Tibial artery (tissue), 4 donors: ENCODE data around the gene PBX1.

Experiments used
- DNase-seq, 2 donors: peaks; one replicate each; pipeline ENCODE4 v3.0.0-alpha.2; 2019
- H3K27ac ChIP-seq, 2 donors: fragments of 200-600 bp; sonication (generic) in 1 of 2; 1 replicate in 1 of 2; 2 replicates in 1 of 2; pipeline ENCODE4 v1.5.1; 2018 to 2019; ENCODE audit warnings: mild to moderate bottlenecking in 1 of 2
- H3K27me3 ChIP-seq, 2 donors: fragments of 200-600 bp; sonication (generic) in 1 of 2; one replicate each; pipeline versions ENCODE4 v1.5.1 to v1.6.0; 2016 to 2019
- H3K36me3 ChIP-seq, 3 donors: fragments of 200-600 bp; sonication (generic) in 2 of 3; one replicate each; pipeline ENCODE4 v1.5.1; 2016 to 2019; ENCODE audit warnings: mild to moderate bottlenecking in 2 of 3
- H3K4me1 ChIP-seq, 4 donors: fragments of 200-600 bp; sonication (generic) in 2 of 4; 1 replicate in 3 of 4; 2 replicates in 1 of 4; pipeline ENCODE4 v1.5.1; 2016 to 2019
- H3K4me3 ChIP-seq, 2 donors: fragments of 200-600 bp; sonication (generic) in 1 of 2; 1 replicate in 1 of 2; 2 replicates in 1 of 2; pipeline ENCODE4 v1.5.1; 2018 to 2019; ENCODE audit warnings: mild to moderate bottlenecking in 2 of 2
- H3K9me3 ChIP-seq, 3 donors: fragments of 200-600 bp; sonication (generic) in 1 of 3; one replicate each; pipeline ENCODE4 v1.5.1; 2016 to 2019
- CTCF ChIP-seq, 2 experiments: fragments of 200-600 bp in 1 of 2; fragments of 450-650 bp in 1 of 2; IDR thresholded peaks; one replicate each; pipeline ENCODE4 v1.5.1; 2017 to 2019; ENCODE audit warnings: antibody characterized with exemption in 2 of 2, mild to moderate bottlenecking in 1 of 2, moderate library complexity in 1 of 2
- intact Hi-C: fragments of 100-400 bp; cut with DNase I; formaldehyde crosslinking; loops from one replicate; pipeline ENCODE4 v1.15.0; 2023; ENCODE audit warnings: low total_unique reads

The PBX1 gene

GRCh38 chr1:164735315-164736052 is 176.5 kb downstream of the PBX1 start:
- Histone ChIP-seq H3K27me3 (no peaks in the 10 kb centered on the region), H3K4me1 (peaks cover 0 to 4% (median 0%) of the 10 kb centered on the region in 4 donors), H3K9me3 (no peaks in the 10 kb centered on the region), H3K36me3 (no peaks in the 10 kb centered on the region), H3K27ac (no peak overlapping the region), H3K4me3 (no peak overlapping the region)
- intact Hi-C loops = no loop called here
- TF ChIP-seq CTCF (IDR thresholded peaks at IDR 0.05) = no peak
- DNase-seq = no peak

GRCh38 chr1:164736137-164736536 is 177.2 kb downstream of the PBX1 start:
- Histone ChIP-seq H3K9me3 (no peaks in the 10 kb centered on the region), H3K4me1 (peaks cover 0 to 4% (median 0%) of the 10 kb centered on the region in 4 donors), H3K36me3 (no peaks in the 10 kb centered on the region), H3K27ac (no peak overlapping the region), H3K4me3 (no peak overlapping the region), H3K27me3 (no peaks in the 10 kb centered on the region)
- intact Hi-C loops = no loop called here
- TF ChIP-seq CTCF (IDR thresholded peaks at IDR 0.05) = no peak
- DNase-seq = no peak

- Histone ChIP-seq H3K9me3 (no peaks in the 10 kb centered on the region), H3K27ac (no peak overlapping the region), H3K4me1 (peaks cover 0 to 4% (median 0%) of the 10 kb centered on the region in 4 donors), H3K36me3 (no peaks in the 10 kb centered on the region), H3K4me3 (no peak overlapping the region), H3K27me3 (no peaks in the 10 kb centered on the region)
- DNase-seq = no peak
- intact Hi-C loops = no loop called here
- TF ChIP-seq CTCF (IDR thresholded peaks at IDR 0.05) = no peak
These were observed 180.2 kb downstream of the PBX1 start for GRCh38 chr1:164739189-164739588.

GRCh38 chr1:164740000-164740526 is 181.1 kb downstream of the PBX1 start:
- Histone ChIP-seq H3K36me3 (no peaks in the 10 kb centered on the region), H3K9me3 (no peaks in the 10 kb centered on the region), H3K4me1 (peaks cover 0 to 4% (median 0%) of the 10 kb centered on the region in 4 donors), H3K27ac (no peak overlapping the region), H3K4me3 (no peak overlapping the region), H3K27me3 (no peaks in the 10 kb centered on the region)
- TF ChIP-seq CTCF (IDR thresholded peaks at IDR 0.05) = no peak
- no peak for DNase-seq
- intact Hi-C loops = no loop called here

GRCh38 chr1:164742745-164743144 is 183.8 kb downstream of the PBX1 start:
- no peaks in the 10 kb centered on the region for H3K9me3 ChIP-seq
- no peak for TF ChIP-seq CTCF (IDR thresholded peaks at IDR 0.05)
- H3K36me3 ChIP-seq = no peaks in the 10 kb centered on the region
- no peak for DNase-seq
- no peak overlapping the region for H3K4me3 ChIP-seq
- peaks cover 0 to 15% (median 5%) of the 10 kb centered on the region in 4 donors for H3K4me1 ChIP-seq
- H3K27ac ChIP-seq = no peak overlapping the region
- intact Hi-C loops = no loop called here
- no peaks in the 10 kb centered on the region for H3K27me3 ChIP-seq
